DND-41 (cell line): ENCODE measurements around the gene GLRA1.

Experiments
- CTCF ChIP-seq: IDR thresholded peaks from 2 replicates; pipeline ENCODE4 v1.5.1; 2012; ENCODE audit warnings: borderline replicate concordance, low read length, moderate library complexity, mild to moderate bottlenecking; ENCODE audit not compliant: poor library complexity, severe bottlenecking; ENCODE audit errors: extremely low read depth
- EZH2 ChIP-seq: IDR thresholded peaks from 3 replicates; pipeline ENCODE4 v1.6.1; 2012; ENCODE audit warnings: borderline replicate concordance, low read depth, mild to moderate bottlenecking, moderate library complexity, low read length, inconsistent platforms; ENCODE audit not compliant: severe bottlenecking

- TF ChIP-seq EZH2 (no peak), CTCF (no peak)
These were observed 114.2 kb downstream of the GLRA1 start for GRCh38 chr5:151810449-151810848.
